GM04504 (cell line): ENCODE measurements around the gene IFI44L.
A peak's percentile ranks its signal among the peaks of the same experiment; 100 is the strongest.

ENCODE experiments used
- DNase-seq: peaks from one replicate; pipeline ENCODE4 v3.0.0-alpha.2; 2012; ENCODE audit warnings: low read depth

Gene IFI44L

DNA sequence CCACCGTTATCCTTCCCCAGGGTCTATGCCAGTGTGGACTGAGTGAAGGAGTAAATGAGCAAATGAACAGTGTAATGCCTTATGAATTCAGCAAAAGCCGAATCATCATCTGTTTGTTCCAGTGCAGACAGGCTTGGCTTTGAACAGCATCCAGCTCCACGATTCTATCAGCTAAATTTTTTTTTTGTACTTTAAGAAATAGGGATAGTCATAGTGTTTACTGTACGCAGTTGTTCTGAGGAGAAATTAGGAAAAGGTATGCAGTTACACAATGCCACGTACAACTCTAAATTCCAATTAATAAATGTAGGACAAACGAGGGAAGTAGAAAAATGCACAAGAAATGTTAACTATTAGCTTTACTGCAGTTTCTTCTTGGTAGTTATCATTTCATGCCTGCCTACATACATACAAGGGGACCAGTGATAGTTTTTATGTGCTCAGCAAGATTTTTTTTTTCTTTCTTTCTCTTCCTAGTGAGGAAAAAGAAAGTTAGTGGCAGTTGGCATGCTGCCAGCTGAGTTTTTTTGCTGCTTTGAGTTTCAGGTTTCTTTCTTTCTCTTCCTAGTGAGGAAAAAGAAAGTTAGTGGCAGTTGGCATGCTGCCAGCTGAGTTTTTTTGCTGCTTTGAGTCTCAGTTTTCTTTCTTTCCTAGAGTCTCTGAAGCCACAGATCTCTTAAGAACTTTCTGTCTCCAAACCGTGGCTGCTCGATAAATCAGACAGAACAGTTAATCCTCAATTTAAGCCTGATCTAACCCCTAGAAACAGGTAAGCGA is at the start of gene IFI44L:
IFI44L (plus strand) TSS at position 646 of the 777 bp plus-strand sequence. CDS start 7,468 bp downstream, outside the sequence.
- DNase-seq, result no peak

DNA sequence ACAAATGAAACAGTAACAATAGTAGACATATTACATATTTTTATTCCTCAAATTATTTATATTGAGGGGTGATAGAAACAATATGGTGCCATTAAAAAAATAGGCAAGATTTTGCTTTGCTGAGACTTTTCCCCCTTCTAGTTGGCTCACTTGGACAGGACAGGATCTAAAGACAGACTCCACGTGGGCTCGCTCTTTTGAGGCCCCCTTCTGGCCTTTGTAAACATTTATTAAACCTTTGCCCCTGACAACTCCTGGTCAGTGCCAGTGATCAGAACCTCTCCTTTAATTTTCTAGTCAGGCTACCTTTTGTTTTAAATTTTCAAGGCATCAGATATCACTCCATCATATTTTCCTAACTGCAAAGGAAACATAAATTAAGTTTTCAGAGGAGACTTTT is 49.7 kb upstream of the IFI44L start:
- DNase-seq, result no peak

DNA sequence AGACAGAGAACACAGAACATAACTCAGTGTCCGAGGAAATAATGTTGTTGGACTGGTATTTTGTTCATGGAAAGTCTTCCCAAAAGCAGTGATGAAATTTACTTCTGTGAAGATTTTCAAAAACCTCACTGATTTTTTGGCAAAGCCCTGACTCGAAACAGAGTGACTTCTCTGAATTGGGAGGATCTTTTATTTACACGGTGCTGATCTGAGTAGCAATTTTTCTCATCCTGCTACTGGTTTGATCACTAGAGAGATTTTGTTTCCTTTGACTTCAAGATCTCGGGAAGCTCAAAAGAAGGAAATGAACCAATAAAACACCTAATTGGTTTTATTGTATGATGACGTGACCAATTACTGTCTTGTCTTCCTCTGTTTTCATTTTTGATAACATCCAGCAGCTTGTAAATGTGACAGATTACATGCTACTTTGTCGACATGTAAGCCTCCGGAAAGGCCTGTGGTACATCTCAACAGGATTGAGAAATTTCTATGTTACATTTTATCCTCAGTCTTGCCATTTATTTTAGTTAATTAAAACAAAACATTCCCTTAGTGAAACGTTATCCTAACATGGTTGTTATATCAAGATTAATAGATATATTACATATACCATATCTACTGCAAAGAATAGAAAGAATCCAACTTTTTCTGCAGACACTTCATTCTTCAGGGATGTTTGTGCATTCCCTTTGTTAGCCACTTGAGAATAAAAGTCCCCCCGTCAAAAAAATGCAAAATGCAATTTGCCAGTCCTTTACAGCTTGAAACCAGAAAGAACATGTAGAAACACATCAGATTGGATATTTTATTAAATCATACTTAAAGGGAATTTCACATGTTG is 42.8 kb upstream of the IFI44L start:
- DNase-seq, result peak; percentile 40

DNA sequence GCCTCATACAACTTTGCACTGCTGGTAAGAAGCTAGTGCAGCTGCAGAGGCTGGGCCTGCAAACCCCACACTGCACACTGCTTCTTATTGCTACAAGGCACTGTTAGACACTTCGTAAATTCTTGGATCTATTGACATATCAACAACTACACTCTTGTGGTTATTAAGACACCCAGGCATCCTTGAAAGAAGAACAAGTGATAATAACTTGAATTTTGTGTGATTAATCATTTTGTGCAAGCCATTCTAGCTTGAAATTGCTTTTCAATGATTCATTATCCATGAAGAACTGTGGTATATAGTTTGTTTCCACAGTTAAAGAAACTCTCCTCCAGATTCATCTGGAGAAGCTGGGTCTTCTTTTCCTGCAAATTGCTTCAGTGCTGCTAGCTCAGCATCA is 33.7 kb upstream of the IFI44L start:
- peak; percentile 17 for DNase-seq

DNA sequence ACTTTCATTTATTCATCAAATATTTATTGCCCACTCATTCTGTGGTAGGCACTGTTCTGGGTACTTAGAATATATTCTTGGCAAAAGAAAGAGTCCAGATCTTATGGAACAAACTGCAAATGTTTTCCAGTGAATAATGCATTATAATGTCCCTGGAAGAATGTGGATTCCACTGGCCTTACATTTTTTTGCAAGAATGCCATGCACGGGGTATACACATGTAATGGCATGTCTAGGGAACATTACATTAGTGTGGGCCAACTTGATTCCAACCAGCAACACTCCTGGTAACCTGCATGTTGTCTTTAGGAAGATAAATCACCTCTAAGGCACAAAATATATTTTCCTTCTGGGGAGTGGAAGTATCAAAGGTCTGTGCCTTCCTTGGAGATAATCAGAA is 33.0 kb upstream of the IFI44L start:
- no peak for DNase-seq

DNA sequence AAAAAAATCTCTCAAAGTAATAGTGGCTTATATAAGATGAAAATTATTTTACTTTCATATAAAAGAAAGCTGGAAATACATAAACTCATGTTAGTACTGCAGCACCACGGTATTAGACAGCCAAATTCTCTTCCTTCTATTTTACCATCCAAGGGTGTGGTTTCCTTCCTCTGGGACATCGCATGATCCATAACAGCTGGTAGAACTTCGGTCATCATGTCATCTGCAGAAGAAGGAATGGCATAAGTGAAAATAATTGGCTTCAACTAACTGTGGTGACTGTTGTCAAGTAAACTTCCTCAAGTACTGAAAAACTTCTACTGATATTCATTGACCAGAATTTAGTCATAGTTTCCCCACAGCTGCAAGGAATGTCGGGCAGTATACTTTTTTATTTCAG is 28.3 kb upstream of the IFI44L start:
- peak; percentile 18 for DNase-seq

DNA sequence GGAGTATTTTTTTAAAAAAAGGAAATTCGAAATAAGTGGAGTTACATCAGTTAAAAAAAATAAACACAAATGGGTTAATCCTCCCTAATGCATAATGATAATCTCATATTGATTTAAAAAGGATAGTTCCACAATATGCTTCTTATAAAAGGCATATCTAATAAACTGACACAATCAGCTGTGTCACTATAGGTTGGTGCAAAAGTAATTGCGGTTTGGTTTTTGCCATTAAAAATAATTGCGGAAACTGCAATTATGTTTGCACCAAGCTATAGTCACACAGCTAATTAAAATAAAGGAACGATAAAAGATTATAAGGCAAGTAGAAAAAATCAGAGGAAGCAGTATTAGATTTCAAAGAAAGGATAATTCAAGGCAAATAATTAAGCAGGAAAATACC is 21.0 kb upstream of the IFI44L start:
- no peak for DNase-seq

DNA sequence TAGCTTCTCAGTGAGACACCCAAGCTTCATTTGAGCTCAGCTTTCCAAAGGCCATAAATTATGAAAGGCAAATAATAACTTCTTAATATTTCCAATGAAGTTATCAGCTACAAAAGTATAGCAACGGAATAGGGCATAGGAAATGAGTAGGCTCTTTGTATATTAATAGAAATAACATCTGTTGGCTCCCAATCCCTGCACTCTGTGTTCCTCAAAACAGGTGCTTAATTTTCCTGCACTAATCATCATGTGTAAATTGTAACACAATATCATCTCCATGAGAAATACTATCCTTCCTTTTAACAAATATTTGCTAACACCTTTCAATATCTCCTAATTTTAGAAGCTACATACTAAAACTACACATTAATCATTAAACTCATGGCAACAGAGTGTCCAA is 19.2 kb upstream of the IFI44L start:
- no peak for DNase-seq

DNA sequence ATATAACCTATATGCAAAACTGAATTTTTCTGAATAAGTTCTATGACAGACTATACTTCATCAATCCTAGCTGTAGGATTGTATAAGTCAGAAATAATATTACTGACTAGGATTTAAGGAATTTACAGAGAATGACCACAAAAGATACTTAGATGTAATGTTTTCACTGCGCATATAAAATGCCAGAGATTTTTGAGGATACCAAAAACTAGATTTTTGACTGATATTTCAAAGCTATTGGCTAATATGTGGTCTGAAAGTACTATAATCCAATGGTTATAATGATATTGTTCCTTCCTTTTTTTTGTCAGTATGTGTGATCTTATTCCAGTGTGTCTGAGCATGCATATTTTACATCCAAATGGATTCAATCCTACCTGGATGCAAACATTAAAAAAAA is 17.0 kb upstream of the IFI44L start:
- no peak for DNase-seq

DNA sequence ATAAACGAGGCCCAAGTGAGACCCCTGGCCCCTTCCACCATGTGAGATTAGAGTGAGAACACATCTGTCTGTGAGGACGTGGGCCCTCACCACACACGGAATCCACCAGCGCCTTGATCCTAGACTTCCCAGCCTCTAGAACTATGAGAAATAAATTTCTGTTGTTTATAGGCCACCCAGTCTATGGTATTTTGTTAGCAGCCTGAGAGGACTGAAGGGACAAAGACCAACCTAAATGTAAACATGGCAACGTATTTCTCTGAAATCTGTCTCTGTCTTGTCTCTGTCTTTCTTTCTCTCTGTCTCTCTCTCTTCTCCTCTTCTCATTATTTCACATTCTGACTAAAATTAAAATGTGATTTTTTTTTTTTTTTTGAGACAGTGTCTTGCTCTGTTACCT is 15.6 kb upstream of the IFI44L start:
- no peak for DNase-seq

DNA sequence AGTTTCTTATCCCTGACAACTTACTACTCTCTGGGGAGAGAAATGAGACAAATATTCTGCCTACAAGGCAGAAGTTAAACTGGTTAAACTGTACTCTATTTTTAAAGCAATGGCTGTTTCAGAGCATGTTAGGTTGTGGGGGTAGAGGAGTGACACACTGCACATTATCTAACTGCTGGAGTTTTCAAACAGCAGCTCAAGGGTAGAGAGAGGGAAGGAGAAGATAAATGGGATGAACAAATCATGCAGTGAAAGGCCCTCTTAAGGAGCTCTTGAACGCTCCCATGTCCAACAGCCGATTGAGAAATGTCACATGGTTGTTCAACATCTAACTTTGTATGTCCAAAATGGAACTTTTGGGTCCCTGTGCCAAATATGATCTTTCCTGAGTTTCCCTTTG is 14.0 kb upstream of the IFI44L start:
- DNase-seq, result no peak

DNA sequence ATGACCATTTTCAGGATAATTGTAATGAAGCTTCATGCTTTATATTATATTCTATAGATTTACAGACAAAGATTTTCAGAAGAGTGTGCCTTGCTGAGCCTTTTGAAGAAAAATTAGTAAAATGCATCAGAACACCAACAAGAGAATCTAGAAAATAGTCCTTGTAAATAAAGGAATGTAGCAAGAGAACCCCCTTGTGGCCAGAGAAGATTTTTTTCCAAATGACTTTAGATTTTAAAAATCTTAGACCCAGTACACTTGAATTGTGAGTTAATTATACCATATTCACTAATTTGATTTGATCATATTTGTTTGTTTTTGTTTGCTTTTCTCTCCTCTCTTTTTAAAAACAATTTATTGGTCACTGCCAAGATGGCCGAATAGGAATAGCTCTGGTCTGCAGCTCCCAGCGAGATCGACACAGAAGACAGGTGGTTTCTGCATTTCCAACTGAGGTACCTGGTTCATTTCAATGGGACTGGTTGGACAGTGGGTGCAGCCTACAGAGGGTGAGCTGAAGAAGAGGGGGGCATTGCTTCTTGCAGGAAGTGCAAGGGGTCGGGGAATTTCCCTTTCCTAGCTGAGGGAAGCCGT is 12.8 kb upstream of the IFI44L start:
- no peak for DNase-seq

DNA sequence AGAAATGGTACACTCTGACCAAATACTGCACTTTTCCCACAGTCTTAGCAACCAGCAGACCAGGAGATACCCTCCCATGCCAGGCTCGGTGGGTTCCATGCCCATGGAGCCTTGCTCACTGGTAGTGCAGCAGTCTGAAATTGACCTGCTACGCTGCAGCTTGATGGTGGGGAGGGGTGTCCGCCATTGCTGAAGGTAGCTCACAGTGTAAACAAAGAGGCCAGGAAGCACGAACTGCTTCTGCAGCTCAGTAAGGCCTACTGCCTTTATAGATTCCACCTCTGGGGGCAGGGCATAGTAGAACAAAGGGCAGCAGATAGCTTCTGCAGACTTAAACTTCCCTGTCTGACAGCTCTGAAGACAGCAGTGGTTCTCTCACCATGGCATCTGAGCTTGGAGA is 12.3 kb upstream of the IFI44L start:
- no peak for DNase-seq

DNA sequence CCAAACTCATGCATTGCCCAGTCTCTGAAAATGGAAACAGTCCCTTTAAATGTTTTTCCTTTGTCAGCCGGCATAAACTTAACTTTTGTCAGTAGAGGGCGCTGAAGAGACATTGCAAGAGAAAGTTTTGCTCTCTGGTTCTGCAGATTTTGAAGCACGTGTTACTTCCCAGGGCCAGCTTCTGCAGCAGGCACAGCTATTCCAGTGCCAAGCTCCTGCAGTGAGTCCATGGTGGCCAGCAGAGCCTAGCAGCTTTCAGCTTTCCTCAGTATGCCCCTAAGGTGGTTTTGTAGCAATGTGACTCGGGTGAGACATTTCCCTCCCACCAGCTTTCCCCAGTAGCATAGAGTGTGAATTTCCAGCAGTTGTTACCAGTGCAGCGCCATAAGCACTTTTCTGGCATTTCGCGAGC is 2.6 kb upstream of the IFI44L start:
- DNase-seq, result peak; percentile 74

DNA sequence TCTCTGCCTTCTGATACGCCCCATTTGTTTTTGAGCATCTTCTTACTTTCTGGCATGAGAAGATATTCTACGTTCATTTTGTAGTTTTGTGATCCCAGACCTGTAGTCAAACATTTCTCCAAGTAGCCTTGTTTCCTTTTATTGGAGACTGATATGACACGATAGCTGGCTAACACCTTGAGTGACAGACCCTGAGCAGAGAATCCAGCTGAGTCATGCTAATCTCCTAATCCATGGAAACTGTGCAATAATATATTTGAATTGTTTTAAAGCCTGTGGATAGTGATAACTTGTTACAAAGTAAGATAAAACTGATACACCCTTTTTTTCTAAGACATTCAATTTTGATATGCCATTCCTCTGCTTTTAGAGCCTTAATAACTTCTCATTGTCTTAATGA is 1.2 kb upstream of the IFI44L start:
- DNase-seq, result no peak

DNA sequence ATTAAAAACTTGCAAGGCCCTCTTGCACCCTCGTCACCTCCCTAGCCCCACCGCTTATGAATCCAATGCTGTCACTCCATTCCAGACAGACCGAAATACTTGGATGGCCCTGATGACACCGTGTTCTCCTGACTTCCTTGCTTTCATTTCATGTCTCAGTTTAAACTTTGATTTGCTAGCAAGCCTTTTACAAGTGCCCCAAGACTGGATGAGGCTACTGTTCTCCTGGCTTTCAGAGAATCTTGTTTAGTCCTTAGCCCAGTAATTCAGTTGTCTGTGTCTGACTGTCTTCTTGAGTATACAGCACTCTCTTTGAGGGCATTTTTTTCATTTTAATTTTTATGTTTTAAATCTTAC is 824 bp upstream of the IFI44L start:
- DNase-seq, result no peak

DNA sequence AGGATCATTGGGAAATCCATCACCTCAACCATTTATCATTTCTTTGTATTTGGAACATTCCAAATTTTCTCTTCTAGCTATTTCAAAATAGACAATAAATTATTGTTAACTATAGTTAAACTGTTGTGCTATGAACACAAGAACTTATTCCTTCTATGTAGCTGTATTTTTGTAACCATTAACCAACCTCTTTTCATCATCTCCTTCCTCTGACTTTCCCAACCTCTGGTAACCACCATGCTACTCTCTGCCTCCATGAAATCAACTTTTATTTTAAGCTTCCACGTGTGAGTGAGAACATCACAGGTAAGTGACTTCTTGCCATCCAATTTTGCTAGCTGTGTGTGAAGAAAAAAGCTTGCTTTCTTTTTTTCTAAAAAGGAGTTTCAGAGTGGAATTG is 418 bp downstream of the IFI44L start:
- no peak for DNase-seq

DNA sequence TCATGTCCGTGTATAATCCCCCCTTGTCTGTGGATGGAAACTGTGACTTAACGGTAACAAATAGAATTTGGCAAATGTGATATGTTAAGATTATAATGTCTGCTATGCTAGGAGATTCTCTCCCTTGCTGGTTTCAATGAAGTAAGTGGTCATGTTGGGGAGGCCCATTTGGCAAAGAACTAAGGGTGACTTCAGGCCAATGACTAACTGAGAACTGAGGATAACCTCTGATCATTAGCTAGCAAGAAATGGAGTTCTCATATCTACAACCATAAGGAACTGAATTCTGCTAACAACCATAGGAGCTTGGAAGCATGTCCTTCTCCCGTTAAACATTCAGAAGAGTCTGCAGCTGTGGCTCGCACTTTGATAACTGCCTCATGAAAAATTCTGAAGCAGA is 2.3 kb downstream of the IFI44L start:
- DNase-seq, result no peak

DNA sequence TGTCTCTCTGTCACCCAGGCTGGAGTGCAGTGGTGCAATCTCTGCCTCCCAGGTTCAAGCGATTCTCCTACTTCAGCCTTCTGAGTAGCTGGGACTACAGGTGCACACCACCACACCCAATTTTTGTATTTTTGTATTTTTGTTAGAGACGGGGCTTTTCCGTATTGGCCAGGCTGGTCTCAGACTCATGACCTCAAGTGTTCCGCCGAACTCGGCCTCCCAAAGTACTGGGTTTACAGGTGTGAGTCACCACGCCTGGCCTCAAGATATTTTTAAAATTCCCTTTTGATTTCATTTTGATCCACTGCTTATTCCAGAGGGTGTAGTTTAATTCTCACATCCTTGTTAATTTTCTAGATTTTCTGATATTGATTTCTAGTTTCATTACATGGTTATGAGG is 3.8 kb downstream of the IFI44L start:
- no peak for DNase-seq

DNA sequence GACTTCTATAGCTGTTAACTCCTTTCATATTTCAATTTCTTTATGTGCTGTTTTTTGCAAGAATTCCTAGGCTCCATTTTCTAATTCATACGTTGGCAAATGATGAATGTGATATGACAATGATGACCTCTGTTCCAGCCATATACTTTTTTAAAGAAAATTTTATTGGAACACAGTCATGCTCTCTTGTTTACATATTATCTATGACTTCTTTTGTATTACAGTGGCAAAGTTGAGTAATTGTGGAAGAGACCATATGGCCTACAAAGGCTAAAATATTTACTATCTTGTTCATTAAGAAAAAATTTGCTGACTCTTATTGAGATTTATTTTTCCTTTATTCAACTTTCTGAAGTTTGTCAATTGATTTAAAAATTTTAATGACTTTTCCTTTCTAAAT is 7.1 kb downstream of the IFI44L start:
- no peak for DNase-seq

DNA sequence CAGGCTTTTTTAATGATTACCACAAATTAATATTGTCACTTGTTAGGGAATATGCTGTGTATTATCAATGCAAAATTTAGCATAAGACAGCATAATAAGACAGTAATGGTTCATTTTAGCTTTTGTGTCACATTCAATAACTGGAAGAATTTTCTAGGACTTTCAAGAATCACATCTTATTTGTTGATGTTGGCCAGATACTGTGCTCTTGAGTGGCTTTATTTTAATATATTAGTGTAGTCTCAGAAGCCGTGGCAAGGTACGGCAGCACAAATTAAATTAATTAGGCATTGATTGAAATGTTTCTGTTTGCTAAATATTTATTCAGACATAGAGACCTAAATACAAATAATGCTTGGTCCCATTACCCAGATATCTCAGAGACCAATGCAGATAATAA is 10.4 kb downstream of the IFI44L start:
- no peak for DNase-seq

DNA sequence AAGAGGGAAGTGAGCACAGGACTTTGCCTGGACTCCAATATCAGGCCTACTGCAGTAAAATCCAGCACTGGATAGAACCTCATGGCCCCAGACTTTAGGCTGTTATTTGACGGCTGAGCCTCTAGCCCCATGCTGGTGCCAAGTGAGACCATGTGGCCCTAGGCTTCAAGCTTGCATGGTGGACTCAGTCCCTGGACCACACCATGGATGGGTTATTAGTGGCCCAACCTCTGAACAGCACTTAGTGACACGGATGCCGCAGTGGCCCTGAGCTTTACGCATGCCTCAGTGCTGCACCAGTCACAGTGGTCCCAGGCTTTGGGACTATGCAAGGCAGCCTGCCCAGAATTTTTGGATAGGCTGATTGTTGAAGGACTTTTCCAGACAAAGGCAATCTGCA is 13.0 kb downstream of the IFI44L start:
- no peak for DNase-seq

DNA sequence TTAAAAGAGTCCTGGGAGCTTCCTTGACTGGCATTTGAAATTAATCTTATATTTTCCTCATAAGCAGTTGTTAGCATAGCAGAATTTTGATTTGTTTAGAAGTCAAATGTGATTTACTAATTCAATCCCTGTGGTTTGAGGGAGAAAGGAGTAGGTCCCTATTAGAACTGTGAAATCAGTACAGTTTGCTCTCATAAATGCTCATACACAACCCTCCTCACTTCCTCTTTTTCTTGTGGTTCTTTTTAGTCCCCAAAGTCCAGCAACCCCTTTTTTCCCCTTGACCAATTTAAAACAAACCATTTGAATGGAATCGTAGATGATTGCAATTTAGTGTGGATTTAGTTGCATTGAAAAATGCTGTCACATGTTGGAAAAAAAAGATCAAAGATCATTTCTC is 20.2 kb downstream of the IFI44L start:
- no peak for DNase-seq
